ENCODE data around the gene C9orf50.

C9orf50 gene

GRCh38 chr9:129615407-129616285 is 5.3 kb downstream of the C9orf50 start:
- no peak for DNase-seq (ENCODE audit: low read depth, low spot score)
- no peak overlapping the region for H3K4me3 ChIP-seq (ENCODE audit: low read length)

DNA sequence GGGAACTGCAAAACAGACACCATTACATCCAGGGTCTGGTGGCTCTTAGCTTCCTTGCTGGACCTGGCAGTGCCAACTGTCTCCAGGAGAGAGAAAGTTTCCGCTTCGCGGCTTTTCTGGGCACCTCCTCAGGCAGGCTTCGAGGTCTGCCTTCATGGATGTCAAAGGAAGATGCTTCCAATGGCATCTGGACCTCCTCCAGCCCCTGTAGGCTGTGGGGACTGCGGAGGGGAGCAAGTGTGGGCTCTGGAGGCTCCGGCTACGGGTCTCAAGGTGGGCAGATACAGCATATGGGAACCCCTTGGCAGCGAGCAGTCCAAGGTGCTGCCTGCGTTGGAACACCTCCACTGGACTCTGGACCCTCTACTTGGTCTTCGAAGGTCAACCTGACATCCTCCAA is 6.0 kb downstream of the C9orf50 start:
- no peak for DNase-seq (ENCODE audit: low read depth, low spot score)
- no peak overlapping the region for H3K4me3 ChIP-seq (ENCODE audit: low read length)

GRCh38 chr9:129613520-129614175 is 7.3 kb downstream of the C9orf50 start:
- H3K4me3 ChIP-seq (ENCODE audit: low read length): no peak overlapping the region

GRCh38 chr9:129612815-129613519 is 7.9 kb downstream of the C9orf50 start:
- H3K4me3 ChIP-seq (ENCODE audit: low read length): no peak overlapping the region
- no peak for DNase-seq (ENCODE audit: low read depth, low spot score)

More at GRCh38 chr9:129613520-129614175, 7.3 kb downstream of the C9orf50 start:
- no peak for DNase-seq (ENCODE audit: low read depth, low spot score)

GRCh38 chr9:129612123-129612522 is 8.8 kb downstream of the C9orf50 start:
- DNase-seq (ENCODE audit: low read depth, low spot score): no peak
- H3K4me3 ChIP-seq (ENCODE audit: low read length): no peak overlapping the region

DNA sequence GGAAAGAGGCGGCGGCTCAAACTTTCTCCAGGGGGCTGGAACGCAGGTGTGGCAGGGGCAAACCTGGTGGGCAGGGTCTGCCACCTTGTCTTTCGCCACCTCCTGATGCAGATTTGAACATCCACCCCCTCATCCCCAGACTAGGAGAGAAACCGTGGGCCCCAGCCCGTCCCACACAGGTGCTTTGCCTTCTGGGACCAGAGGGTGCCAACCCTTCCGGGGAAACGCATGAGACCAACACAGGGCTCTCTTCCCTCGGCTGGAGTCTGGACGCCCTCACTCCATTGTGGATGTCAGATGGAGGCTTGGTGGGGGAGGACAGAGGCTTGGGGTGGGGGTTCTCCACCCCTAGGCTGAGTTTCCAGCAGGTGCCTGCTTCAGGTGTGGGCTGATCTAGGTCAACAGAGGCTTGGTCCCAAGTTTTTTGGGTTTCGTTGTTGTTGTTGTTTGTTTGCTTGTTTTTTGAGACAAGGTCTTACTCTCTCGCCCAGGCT is 9.5 kb downstream of the C9orf50 start:
- H3K4me3 ChIP-seq (ENCODE audit: low read length): peak overlapping the region; percentile 51
- DNase-seq (ENCODE audit: low read depth, low spot score): no peak

DNA sequence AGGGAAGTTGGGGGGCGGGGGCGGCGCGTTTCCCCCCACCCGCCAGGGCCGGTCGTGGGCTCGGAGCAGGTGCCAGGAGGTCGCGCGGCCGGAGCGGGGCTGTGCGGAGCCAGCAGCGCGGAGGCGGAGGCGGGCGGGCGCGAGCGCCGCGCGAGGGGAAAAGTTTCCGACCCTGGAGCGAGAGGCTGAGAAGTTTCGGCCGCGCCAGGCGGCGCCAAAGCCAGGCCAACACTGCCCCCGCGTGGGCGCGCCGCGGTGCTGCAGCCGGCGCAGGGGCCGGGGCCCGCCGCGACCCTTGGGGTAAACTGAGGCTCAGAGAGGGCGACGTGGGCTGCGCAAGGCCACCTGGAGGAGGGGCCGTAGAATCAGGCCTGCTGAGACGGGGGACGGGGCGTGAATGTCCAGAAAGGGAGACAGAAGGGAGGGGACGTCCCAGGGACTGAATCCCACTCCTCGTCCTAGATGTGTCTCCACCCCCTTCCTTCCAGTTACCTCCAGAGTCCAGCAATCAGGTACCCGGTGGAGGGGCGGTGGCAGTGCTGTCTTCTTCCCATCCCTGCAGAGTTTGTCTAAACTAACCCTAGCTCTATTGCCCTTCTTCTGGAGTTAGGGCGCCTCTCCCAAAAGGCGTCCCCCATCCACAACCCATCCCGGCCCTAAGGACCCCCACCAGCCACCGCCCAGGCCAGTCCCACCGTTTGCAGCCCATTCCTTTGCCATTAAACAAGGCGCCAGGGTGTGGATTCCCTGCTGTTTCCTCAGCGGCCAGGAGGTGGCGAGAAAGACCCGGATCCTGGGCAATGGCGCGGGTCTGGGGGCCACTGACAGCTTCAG is 10.2 kb downstream of the C9orf50 start:
- peak overlapping the region; percentile 51 for H3K4me3 ChIP-seq (ENCODE audit: low read length)
- DNase-seq (ENCODE audit: low read depth, low spot score): no peak

- peak overlapping the region; percentile 49 for H3K4me3 ChIP-seq (ENCODE audit: low read length)
- no peak for DNase-seq (ENCODE audit: low read depth, low spot score)
Measured at GRCh38 chr9:129610213-129610472, 10.8 kb downstream of the C9orf50 start.

GRCh38 chr9:129609486-129610212 is 11.3 kb downstream of the C9orf50 start:
- H3K4me3 ChIP-seq (ENCODE audit: low read length): peak overlapping the region; percentile 23; the same call in 1 of the 2 replicates
- no peak for DNase-seq (ENCODE audit: low read depth, low spot score)

DNA sequence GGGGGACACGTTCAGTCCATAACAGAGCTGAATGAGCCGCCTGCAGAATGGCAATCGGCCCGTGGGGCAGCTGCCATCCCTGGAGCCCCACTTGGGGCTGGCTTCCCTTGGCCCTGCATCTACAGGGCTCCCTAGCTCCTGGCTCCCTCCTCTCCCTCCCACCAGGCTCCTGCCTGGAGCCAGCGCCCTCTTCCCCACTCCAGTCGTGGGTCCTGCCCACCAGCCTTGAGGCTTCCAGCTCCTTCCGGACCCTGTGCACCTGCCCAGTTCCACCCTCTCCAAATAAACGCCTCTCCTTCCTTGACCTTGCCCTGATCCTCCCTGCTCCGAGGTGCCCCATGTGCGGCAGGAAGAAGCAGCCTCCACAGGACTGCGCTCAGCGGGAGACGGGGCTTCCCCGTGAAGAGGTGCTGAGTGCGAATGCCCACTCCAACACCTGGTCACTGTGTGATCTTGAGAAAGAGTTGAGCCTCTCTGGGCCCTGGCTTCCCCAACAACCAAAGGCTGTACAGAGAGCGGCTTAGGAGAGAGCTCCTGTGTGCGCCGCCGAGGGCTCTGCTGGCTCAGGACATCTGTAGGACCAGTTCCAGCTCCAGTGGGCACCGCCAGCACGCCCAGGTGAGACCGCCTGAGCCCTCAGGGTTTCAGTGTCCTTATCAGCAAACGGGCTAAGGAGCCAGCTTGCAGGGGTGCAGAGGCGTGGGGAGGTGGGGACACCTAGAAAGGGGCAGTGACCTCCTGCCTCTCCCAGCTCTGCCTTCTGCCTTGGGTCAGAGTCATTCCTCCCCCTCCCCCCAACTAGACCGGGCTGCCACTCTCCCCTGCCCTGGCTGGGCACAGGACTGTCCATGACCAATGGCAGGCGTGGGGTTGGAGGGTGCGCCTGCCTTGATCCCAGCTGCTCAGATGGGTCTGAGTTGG is 12.1 kb downstream of the C9orf50 start:
- no peak for DNase-seq (ENCODE audit: low read depth, low spot score)
- H3K4me3 ChIP-seq (ENCODE audit: low read length): no peak overlapping the region

DNA sequence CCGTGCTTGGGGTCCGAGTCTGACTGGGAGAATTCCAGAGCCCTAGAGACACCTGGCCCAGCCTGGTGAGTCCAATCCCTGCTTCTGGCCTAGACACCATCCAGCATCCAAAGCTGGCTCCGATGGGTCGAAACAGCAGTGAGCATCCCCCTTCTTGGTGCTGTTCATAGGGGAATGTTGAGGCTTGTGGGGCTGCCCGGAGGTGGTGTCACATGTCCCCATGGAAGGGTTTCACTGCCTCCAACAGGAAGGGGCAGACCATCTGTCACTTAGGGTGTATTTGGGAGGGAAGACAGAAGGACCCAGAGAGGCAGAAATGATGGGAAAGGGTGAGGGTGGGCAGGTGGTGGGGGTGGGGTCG is 13.9 kb downstream of the C9orf50 start:
- DNase-seq (ENCODE audit: low read depth, low spot score): no peak
- no peak overlapping the region for H3K4me3 ChIP-seq (ENCODE audit: low read length)

DNA sequence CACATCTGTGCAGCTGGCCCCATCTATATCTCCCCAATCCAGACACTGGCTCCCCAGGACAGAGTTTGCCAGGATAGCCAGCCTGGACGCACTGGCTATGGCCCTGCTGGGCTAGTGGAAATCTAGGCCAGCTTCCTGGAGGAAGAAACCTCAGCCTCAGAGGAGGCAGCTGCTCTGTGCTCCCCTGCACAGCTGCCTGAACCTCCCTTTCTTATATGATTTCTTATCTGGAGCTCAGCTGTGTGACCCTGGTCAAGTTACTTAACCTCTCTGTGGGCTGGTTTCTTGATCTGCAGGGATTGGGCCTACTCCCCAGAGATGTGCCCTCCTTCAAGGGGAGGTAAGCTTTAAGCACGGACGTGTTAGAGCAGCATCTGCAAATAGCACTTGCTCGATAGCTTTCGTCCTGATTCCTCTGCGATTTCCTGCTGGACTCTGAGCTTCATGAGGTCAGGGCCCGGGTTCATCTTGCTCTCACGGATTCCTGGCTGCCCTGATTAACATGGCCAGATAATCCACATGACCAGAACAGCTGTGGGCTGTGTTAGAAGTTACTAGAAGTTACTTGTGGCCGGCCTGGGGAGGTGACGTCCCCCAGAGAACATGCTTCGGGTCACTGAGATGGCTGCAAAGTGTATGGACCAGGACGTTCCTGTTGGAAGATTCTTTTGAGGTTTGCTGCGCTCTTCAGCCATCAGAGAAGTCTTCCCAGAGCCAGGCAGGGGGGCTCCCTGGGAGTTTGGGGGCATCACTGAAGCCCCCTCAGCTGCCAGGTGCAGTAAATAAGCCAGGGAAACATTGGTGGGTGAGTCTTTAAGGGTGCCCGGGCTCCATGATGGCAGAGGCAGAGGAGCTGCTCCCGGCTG is 14.5 kb downstream of the C9orf50 start:
- no peak for DNase-seq (ENCODE audit: low read depth, low spot score)
- H3K4me3 ChIP-seq (ENCODE audit: low read length): no peak overlapping the region

- no peak for DNase-seq (ENCODE audit: low read depth, low spot score)
- no peak overlapping the region for H3K4me3 ChIP-seq (ENCODE audit: low read length)
Measured at GRCh38 chr9:129604766-129605163, 16.1 kb downstream of the C9orf50 start.

- DNase-seq (ENCODE audit: low read depth, low spot score): no peak
- no peak overlapping the region for H3K4me3 ChIP-seq (ENCODE audit: low read length)
Measured at GRCh38 chr9:129604056-129604765, 16.7 kb downstream of the C9orf50 start.

GRCh38 chr9:129602598-129603415 is 18.1 kb downstream of the C9orf50 start:
- no peak for DNase-seq (ENCODE audit: low read depth, low spot score)

More at GRCh38 chr9:129602598-129603415, 18.1 kb downstream of the C9orf50 start:
- no peak overlapping the region for H3K4me3 ChIP-seq (ENCODE audit: low read length)

Data from Jurkat, Clone E6-1 (cell line).